H4 (cell line): ENCODE results near the gene ATM. TPM values are rescaled to one million over a fixed set of nuclear protein-coding genes. Genes with fewer than 3 reads are reported as not detected.
"Not testable (repeated sequence)": the region's sequence is repeated elsewhere in the genome, so short reads cannot be mapped to it uniquely, and the experiment has no call there.

Experiments used
- DNase-seq: peaks from one replicate; pipeline ENCODE4 v3.0.0-alpha.2; 2015; ENCODE audit warnings: low spot score
- total RNA-seq: library from RNA; depleted of rRNA; stranded (reverse); fragments of >200 nt; shearing (Covaris generic); gene quantifications from 2 replicates; pipeline ENCODE4 v1.2.3, GENCODE V29; 2014

Gene ATM
- total RNA-seq, 1 experiment from 2014 or later, result 18.8 TPM

GRCh38 chr11:108278546-108278945, 55.7 kb downstream of the ATM start:
- DNase-seq, result no peak

- DNase-seq, result no peak
These were observed 56.1 kb downstream of the ATM start for GRCh38 chr11:108278954-108279353.

GRCh38 chr11:108286370-108286769, 63.5 kb downstream of the ATM start:
- no peak for DNase-seq

- DNase-seq, result no peak
These were observed 64.1 kb downstream of the ATM start for GRCh38 chr11:108286956-108287355.

GRCh38 chr11:108289066-108289465, 66.2 kb downstream of the ATM start:
- DNase-seq, result not testable (repeated sequence)

GRCh38 chr11:108289699-108290098, 66.8 kb downstream of the ATM start:
- DNase-seq, result no peak

- no peak for DNase-seq
These were observed 70.4 kb downstream of the ATM start for GRCh38 chr11:108293229-108293628.

GRCh38 chr11:108302121-108302785, 79.4 kb downstream of the ATM start:
- DNase-seq, result peak; percentile 3

GRCh38 chr11:108307751-108308150, 84.9 kb downstream of the ATM start:
- DNase-seq, result no peak

- DNase-seq, result no peak
These were observed 90.6 kb downstream of the ATM start for GRCh38 chr11:108313444-108313843.

GRCh38 chr11:108316061-108316460, 93.2 kb downstream of the ATM start:
- DNase-seq, result no peak

GRCh38 chr11:108319541-108320145, 96.8 kb downstream of the ATM start:
- DNase-seq, result no peak

- DNase-seq, result no peak
These were observed 99.8 kb downstream of the ATM start for GRCh38 chr11:108322666-108323065.

GRCh38 chr11:108324587-108324986, 101.7 kb downstream of the ATM start:
- DNase-seq, result no peak

GRCh38 chr11:108333403-108333899, 110.6 kb downstream of the ATM start:
- no peak for DNase-seq

GRCh38 chr11:108338750-108339149, 115.9 kb downstream of the ATM start:
- no peak for DNase-seq

GRCh38 chr11:108340973-108341372, 118.1 kb downstream of the ATM start:
- DNase-seq, result no peak

GRCh38 chr11:108341654-108342053, 118.8 kb downstream of the ATM start:
- DNase-seq, result no peak

GRCh38 chr11:108343714-108344113, 120.8 kb downstream of the ATM start:
- no peak for DNase-seq

- no peak for DNase-seq
These were observed 122.9 kb downstream of the ATM start for GRCh38 chr11:108345767-108346166.

- DNase-seq, result no peak
These were observed 123.6 kb downstream of the ATM start for GRCh38 chr11:108346451-108346850.

GRCh38 chr11:108351468-108351867, 128.6 kb downstream of the ATM start:
- no peak for DNase-seq

GRCh38 chr11:108364159-108364558, 141.3 kb downstream of the ATM start:
- DNase-seq, result no peak

- DNase-seq, result no peak
These were observed 145.3 kb downstream of the ATM start for GRCh38 chr11:108368134-108368533.
